K562 (cell line): ENCODE results near the gene PATL2. TPM values are rescaled to one million over a fixed set of nuclear protein-coding genes. Genes with fewer than 3 reads are reported as not detected.

Experiments
- ATAC-seq: fragments of 200-7000 bp; cut with Tn5 transposase; 3 replicates; pipeline ENCODE4 v1.9.1; 2020; ENCODE audit warnings: moderate library complexity
- Bru-seq: library from RNA; stranded (reverse); fragments of 400-500 nt; gene quantifications from one replicate; lab custom pipeline; 2021; lab: Mats Ljungman, UMichigan
- BruChase-seq, 2 experiments: library from RNA; stranded (reverse); fragments of 400-500 nt; gene quantifications; one replicate each; lab custom pipeline; 2021; lab: Mats Ljungman, UMichigan
- BruUV-seq: library from RNA; stranded (reverse); fragments of 400-500 nt; replicated peaks from 2 replicates; lab custom pipeline; 2021; lab: Mats Ljungman, UMichigan
- CTCF ChIA-PET: fragments of 300-600 bp; formaldehyde crosslinking; extraction: SDS; loops from one replicate; lab custom pipeline; 2021; ENCODE audit warnings: low intra/inter-chr PET ratio; lab: Yijun Ruan, JAX
- POLR2A ChIA-PET: fragments of 300-600, 350-650 bp; sonication (Branson Sonifier 250); formaldehyde crosslinking; extraction: SDS; loops from one replicate; lab custom pipeline; 2021; ENCODE audit warnings: antibody characterized with exemption, inconsistent platforms; lab: Yijun Ruan, JAX
- DNase-seq, 4 experiments: peaks; one replicate each; pipeline versions ENCODE4 v3.0.0 to v3.0.0-alpha.2; 2011 to 2018; ENCODE audit warnings: low spot score in 3 of 4, mixed read lengths in 3 of 4; ENCODE audit errors: extremely low read depth in 1 of 4
- FAIRE-seq: peaks from 2 replicates; lab custom pipeline; 2011; peaks lifted over from hg19 to GRCh38; lab: Jason Lieb, UNC
- H2AFZ ChIP-seq: 2 replicates; pipeline ENCODE4 v1.6.0; 2011; ENCODE audit warnings: low read depth, low read length, control low read depth, inconsistent platforms
- H3K27ac ChIP-seq: fragments of 200-600 bp; 3 replicates; pipeline ENCODE4 v1.8.0; 2011; ENCODE audit warnings: low read depth, mild to moderate bottlenecking, control low read depth, inconsistent platforms, low read length, moderate library complexity, mixed read lengths; ENCODE audit errors: extremely low read depth
- H3K27me3 ChIP-seq, 2 experiments: fragments of 300-600 bp in 1 of 2; 2 replicates in 1 of 2; 3 replicates in 1 of 2; pipeline versions ENCODE4 v1.6.0 to v1.8.0; 2011; ENCODE audit warnings: inconsistent platforms in 2 of 2, low read length in 2 of 2, mild to moderate bottlenecking in 1 of 2, mixed read lengths in 1 of 2, moderate library complexity in 1 of 2; ENCODE audit not compliant: control insufficient read depth in 2 of 2, insufficient read depth in 2 of 2
- H3K36me3 ChIP-seq: fragments of 300-600 bp; 3 replicates; pipeline ENCODE4 v1.8.0; 2011; ENCODE audit warnings: mild to moderate bottlenecking, low read length, inconsistent platforms; ENCODE audit not compliant: control insufficient read depth, insufficient read depth
- H3K4me1 ChIP-seq, 2 experiments: fragments of 200-600 bp in 1 of 2; replicated peaks in 1 of 2; 2 replicates in 1 of 2; 3 replicates in 1 of 2; pipeline versions ENCODE4 v1.5.1 to v1.8.0; 2011; ENCODE audit warnings: inconsistent platforms in 2 of 2, low read length in 2 of 2, mild to moderate bottlenecking in 1 of 2, mixed read lengths in 1 of 2, moderate library complexity in 1 of 2; ENCODE audit not compliant: control insufficient read depth in 2 of 2, insufficient read depth in 2 of 2
- H3K4me2 ChIP-seq: 2 replicates; pipeline ENCODE4 v1.6.1; 2011; ENCODE audit warnings: low read length, control low read depth, inconsistent platforms, mixed read lengths; ENCODE audit not compliant: insufficient read depth
- H3K4me3 ChIP-seq: fragments of 200-600 bp; sonication (generic), shearing (Covaris generic); 2 replicates; pipeline ENCODE4 v1.5.1; 2016; ENCODE audit warnings: control low read depth, inconsistent platforms
- H3K79me2 ChIP-seq: fragments of 200-600 bp; 3 replicates; pipeline ENCODE4 v1.8.0; 2011; ENCODE audit warnings: low read length, inconsistent platforms; ENCODE audit not compliant: control insufficient read depth, insufficient read depth
- H3K9ac ChIP-seq, 2 experiments: 2 replicates each; pipeline versions ENCODE4 v1.6.0 to v1.6.1; 2011; ENCODE audit warnings: low read depth in 2 of 2, low read length in 2 of 2, control low read depth in 1 of 2, inconsistent platforms in 1 of 2, mild to moderate bottlenecking in 1 of 2, mixed read lengths in 1 of 2; ENCODE audit not compliant: insufficient read depth in 1 of 2
- H3K9me1 ChIP-seq: one replicate; pipeline ENCODE4 v1.6.0; 2011; ENCODE audit warnings: inconsistent platforms, mild to moderate bottlenecking, low read length, moderate library complexity; ENCODE audit not compliant: control insufficient read depth, insufficient read depth
- H3K9me3 ChIP-seq: replicated peaks from 2 replicates; pipeline ENCODE4 v1.5.1; 2011; ENCODE audit warnings: low read depth, low read length, inconsistent platforms; ENCODE audit not compliant: control insufficient read depth, insufficient read depth
- H4K20me1 ChIP-seq: replicated peaks from 2 replicates; pipeline ENCODE4 v1.6.1; 2011; ENCODE audit warnings: low read length, inconsistent platforms, mixed read lengths; ENCODE audit not compliant: control insufficient read depth, insufficient read depth
- DDX20 ChIP-seq: fragments of 450-650 bp; IDR thresholded peaks from 2 replicates; pipeline ENCODE4 v1.6.1; 2016; ENCODE audit warnings: missing genetic modification characterization, low read depth, mild to moderate bottlenecking, missing compliant biosample characterization, moderate library complexity
- E2F6 ChIP-seq, 2 experiments: IDR thresholded peaks; 2 replicates each; pipeline ENCODE4 v1.6.1; 2011; ENCODE audit warnings: borderline replicate concordance in 1 of 2, control low read depth in 1 of 2, low read depth in 1 of 2, low read length in 1 of 2, mild to moderate bottlenecking in 1 of 2, mixed read lengths in 1 of 2, moderate library complexity in 1 of 2; ENCODE audit not compliant: insufficient read depth in 1 of 2, insufficient read length in 1 of 2, poor library complexity in 1 of 2, severe bottlenecking in 1 of 2; ENCODE audit errors: extremely low read depth in 1 of 2
- E2F8 ChIP-seq: fragments of 450-650 bp; IDR thresholded peaks from 2 replicates; pipeline ENCODE4 v1.7.1; 2018; ENCODE audit warnings: mild to moderate bottlenecking, low read depth; ENCODE audit not compliant: partially characterized antibody
- MBD2 ChIP-seq: sonication (generic); IDR thresholded peaks from 2 replicates; pipeline ENCODE4 v1.6.1; 2016; ENCODE audit warnings: low read depth, borderline replicate concordance
- MLLT1 ChIP-seq, 2 experiments: fragments of 450-650 bp; IDR thresholded peaks; 2 replicates each; pipeline ENCODE4 v1.6.1; 2016
- ZBTB8A ChIP-seq: fragments of 450-650 bp; IDR thresholded peaks from 2 replicates; pipeline ENCODE4 v1.6.1; 2018; ENCODE audit warnings: mild to moderate bottlenecking, moderate library complexity; ENCODE audit not compliant: partially characterized antibody
- ZNF384 ChIP-seq: IDR thresholded peaks from 2 replicates; pipeline ENCODE4 v1.6.1; 2012; ENCODE audit warnings: low read depth, low read length, improper control_type of control experiment
- ZNF511 ChIP-seq: sonication (generic); formaldehyde crosslinking; IDR thresholded peaks from 2 replicates; pipeline ENCODE4 v1.8.0; 2022; ENCODE audit warnings: mild to moderate bottlenecking, missing genetic modification reagents
- WGBS: fragments of 100-300 bp; shearing (Covaris generic); methylation state at CpG from one replicate; pipeline ENCODE4 v1.1.6; 2016; ENCODE audit warnings: low coverage, mixed read lengths; ENCODE audit not compliant: insufficient coverage; ENCODE audit errors: missing lambda C conversion rate; 5-methylcytosine and 5-hydroxymethylcytosine counted together
- in situ Hi-C: fragments of 300-500 bp; cut with MboI; formaldehyde crosslinking; loops from 4 replicates; pipeline ENCODE4 v1.15.0; 2018; ENCODE audit warnings: inconsistent platforms, mixed read lengths
- intact Hi-C: fragments of 100-400 bp; cut with micrococcal nuclease; formaldehyde crosslinking; loops from 2 replicates; pipeline ENCODE4 v1.14.2; 2022
- long read RNA-seq, 3 experiments: library from polyadenylated mRNA in 2 of 3; library from RNA in 1 of 3; unstranded in 2 of 3; stranded (forward) in 1 of 3; transcript quantifications; one replicate each; pipeline ENCODE4 v2.0.0, GENCODE V29; 2019 to 2022
- polyA minus RNA-seq, 3 experiments: library from RNA; depleted of rRNA, polyadenylated mRNA; stranded (reverse); fragments of >200 nt; gene quantifications; 2 replicates each; pipeline ENCODE4 v1.2.3, GENCODE V29; 2011
- polyA plus RNA-seq, 8 experiments: library from polyadenylated mRNA; depleted of rRNA in 4 of 8; stranded (reverse) in 5 of 8; unstranded in 3 of 8; fragments of >200 nt; fragmentation: Nextera tagmentation in 2 of 8; fragmentation: Illumina TruSeq in 1 of 8; extraction: Ambion mirVana in 2 of 8; extraction: Trizol in 1 of 8; gene quantifications; 2 replicates each; pipeline versions ENCODE4 v1.2.1 to v1.2.3, GENCODE V29; 2011 to 2014; ENCODE audit warnings: inconsistent platforms in 1 of 8, missing spikeins in 1 of 8
- total RNA-seq, 7 experiments: library from RNA; depleted of rRNA in 6 of 7; stranded (reverse); fragments of >200 nt in 6 of 7; fragmentation: Illumina TruSeq in 2 of 7; extraction: Trizol in 2 of 7; gene quantifications; 2 replicates each; pipeline versions ENCODE4 v1.2.1 to v1.2.3, GENCODE V29; 2011 to 2021; ENCODE audit warnings: low replicate concordance in 1 of 7

The PATL2 gene
- 4.1 and 4.5 TPM in 2 replicates for total RNA-seq (2011; cell fraction: chromatin; rRNA removed; ENCODE audit: low replicate concordance)
- total RNA-seq (2011; cell fraction: nucleolus; rRNA removed): 2.2 and 2.5 TPM in 2 replicates
- 2.1 and 3.6 TPM in 2 replicates for total RNA-seq (2011; cell fraction: nucleoplasm; rRNA removed)
- 0.20 and 1.1 TPM in 2 replicates for total RNA-seq (2014; rRNA removed)
- total RNA-seq (2014; rRNA removed; fragmentation: Illumina TruSeq; extraction: Trizol): 0.41 and 0.69 TPM in 2 replicates
- 0.98 and 1.2 TPM in 2 replicates for total RNA-seq (2015; rRNA removed; fragmentation: Illumina TruSeq; extraction: Trizol)
- total RNA-seq (2021): 0.60 and 0.86 TPM in 2 replicates
- polyA plus RNA-seq (2011; rRNA removed): 0.68 and 1.7 TPM in 2 replicates
- polyA plus RNA-seq (2011; cell fraction: cytosol; rRNA removed): 0.30 and 1.1 TPM in 2 replicates
- 7.3 and 7.5 TPM in 2 replicates for polyA plus RNA-seq (2011; cell fraction: nucleus; rRNA removed)
- 0.92 and 3.6 TPM in 2 replicates for polyA plus RNA-seq (2012)
- polyA plus RNA-seq (2014; fragmentation: Illumina TruSeq; extraction: Trizol): 0.91 and 1.2 TPM in 2 replicates
- polyA plus RNA-seq (2014; fragmentation: Nextera tagmentation; extraction: Ambion mirVana): under 1 TPM; 0.77 to 0.89 TPM
- polyA plus RNA-seq (2014; rRNA removed): 0.42 and 0.55 TPM in 2 replicates
- polyA minus RNA-seq (2011; rRNA and poly(A)+ RNA removed): 0.14 and 1.5 TPM in 2 replicates
- polyA minus RNA-seq (2011; cell fraction: cytosol; rRNA and poly(A)+ RNA removed): not detected in 2 replicates
- 1.1 and 2.1 TPM in 2 replicates for polyA minus RNA-seq (2011; cell fraction: nucleus; rRNA and poly(A)+ RNA removed)
- Bru-seq, nascent RNA: percentile 30 among the genes with signal in this experiment
- percentile 43 among the genes with signal in this experiment for BruChase-seq, experiment 1, labeled RNA remaining after a 2-hour chase
- BruChase-seq, experiment 2, labeled RNA remaining after a 6-hour chase: percentile 48 among the genes with signal in this experiment
- long read RNA-seq, experiment 1, partial matches to known transcripts: 0 of 1 reads
- long read RNA-seq, experiment 1, other reads (novel, unspliced or antisense): 1 of 1 reads
- long read RNA-seq, experiment 2, partial matches to known transcripts: 0 of 1 reads
- long read RNA-seq, experiment 2, other reads (novel, unspliced or antisense): 1 of 1 reads
- long read RNA-seq, experiment 3: 0 reads

GRCh38 chr15:44711096-44711742, at the start of gene PATL2, which contains the start of gene B2M:
Gene PATL2 (minus strand): TSS chr15:44711323. CDS start chr15:44676490, 34,833 bp downstream.
Gene B2M (plus strand): TSS chr15:44711517. CDS start chr15:44711547, 30 bp downstream.
- in situ Hi-C loops: no loop called here
- TF ChIP-seq E2F6 (IDR thresholded peaks at IDR 0.05; ENCODE audit: borderline replicate concordance in 1 of 2, extremely low read depth in 1 of 2, insufficient read depth in 1 of 2, insufficient read length in 1 of 2, low read depth in 1 of 2, low read length in 1 of 2, poor library complexity in 1 of 2, severe bottlenecking in 1 of 2): peak; percentile 43 to 44
- no peak for TF ChIP-seq ZNF384
- no peak for TF ChIP-seq ZNF511 (CRISPR knock-in tag)
- peak; percentile 37 for TF ChIP-seq E2F8
- TF ChIP-seq MLLT1 (IDR thresholded peaks at IDR 0.05): peak; percentile 90 to 91; a peak in 3 of 4 replicates
- no peak for TF ChIP-seq ZBTB8A
- no peak for TF ChIP-seq DDX20 (tag)
- peak; percentile 92 for TF ChIP-seq MBD2

More at GRCh38 chr15:44711096-44711742, at the start of gene PATL2, which contains the start of gene B2M:
- peak within 1 kb of the TSS; percentile 96 for H2AFZ ChIP-seq
- H3K27ac ChIP-seq: peak within 1 kb of the TSS; percentile 90
- H3K9me1 ChIP-seq: peaks cover 3% of the 10 kb centered on the region
- ATAC-seq: peak; percentile 93
- ChIA-PET POLR2A (interaction anchor here (0.6 to 5.4 kb wide), 26 partner anchors 10 to 487 kb away, joined by 3 to 136 read pairs (median 4); partner anchors contain the start of genes SPG11 and TRIM69), CTCF (interaction anchor here (0.7 to 1.4 kb wide), 3 partner anchors 27 to 51 kb away, joined by 3 to 9 read pairs (median 6); partner anchors contain the start of gene SPG11)
- BruUV-seq: no TSS peak
- H3K4me3 ChIP-seq: peak within 1 kb of the TSS; percentile 74
- peak within 1 kb of the TSS; percentile 88 to 98 for H3K9ac ChIP-seq
- 0 out of 2 replicates have a peak, but pooled peaks cover 4% of the 10 kb centered on the region for H4K20me1 ChIP-seq
- peaks cover 22% of the 10 kb centered on the region for H3K36me3 ChIP-seq
- DNase-seq: peak; percentile 94 to 96 (median 96)
- H3K9me3 ChIP-seq: no peaks in the 10 kb centered on the region
- H3K27me3 ChIP-seq: no peaks in the 10 kb centered on the region
- peaks cover 5 to 14% of the 10 kb centered on the region in 2 experiments; a peak in 4 of 5 replicates for H3K4me1 ChIP-seq
- peaks cover 49% of the 10 kb centered on the region for H3K79me2 ChIP-seq
- under 1% methylated on average over 31 of the region's 37 CpGs for WGBS
- FAIRE-seq: peak; percentile 93
- peak within 1 kb of the TSS; percentile 86 for H3K4me2 ChIP-seq
- intact Hi-C loops: loop anchor here (2.0 to 10.0 kb wide), 3 partner anchors 18 to 214 kb away; no protein-coding TSS in a partner anchor
